Measurements from ENCODE around the gene CTAGE1. TPM values are rescaled to one million over a fixed set of nuclear protein-coding genes. Genes with fewer than 3 reads are reported as not detected.

The CTAGE1 gene
- total and polyA plus RNA-seq, 2 donors (not counting 3 experiments of a cell fraction or from before 2014, with no cell fraction given): not detected

DNA sequence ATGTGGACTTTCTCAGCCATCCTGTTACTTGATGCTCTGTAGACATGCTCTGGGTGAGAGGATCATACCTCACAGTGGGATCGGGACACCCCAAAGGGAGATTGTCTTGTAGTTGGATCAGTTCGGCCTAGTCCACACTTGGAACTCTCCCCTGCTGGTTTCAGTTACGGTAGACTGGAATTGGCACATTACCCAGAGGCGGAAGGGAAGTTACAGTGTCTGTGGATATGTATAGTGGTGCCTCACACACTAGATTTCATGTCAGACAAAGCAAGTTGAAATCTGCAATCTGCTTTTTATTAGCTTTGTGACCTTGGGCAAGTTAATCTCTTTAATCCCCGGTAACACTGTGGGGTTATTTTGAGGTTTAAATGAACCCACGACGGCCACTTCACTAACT, 16.2 kb upstream of the CTAGE1 start:
- H3K4me2 ChIP-seq (ENCODE audit: insufficient read depth, low read length): no peak overlapping the region
- no peak for FAIRE-seq
- dilution Hi-C loops (cut with MboI; ENCODE audit: extremely low pct_ligation_motif_present, low sequenced_read_pairs) (loop anchor here (25.0 kb wide), 1 partner anchor 247 kb away; no protein-coding TSS in a partner anchor), intact Hi-C loops (cut with micrococcal nuclease) (loop anchor here (5.0 kb wide), 1 partner anchor 37 kb away; no protein-coding TSS in a partner anchor)
- no peak overlapping the region for H3K27ac ChIP-seq (ENCODE audit: insufficient read depth, low read depth, low read length)
- H3K79me2 ChIP-seq (ENCODE audit: control insufficient read depth, insufficient read depth, low read length): no peaks in the 10 kb centered on the region
- H3K9ac ChIP-seq (replicated peaks; ENCODE audit: extremely low read depth, insufficient read depth, low read length): no peak overlapping the region
- H2AFZ ChIP-seq (ENCODE audit: low read depth, low read length): no peak overlapping the region
- no peak overlapping the region for H3K4me3 ChIP-seq (replicated peaks in 1 of 3; ENCODE audit: insufficient read depth in 1 of 3, low read depth in 1 of 3, low read length in 3 of 3)
- H3K36me3 ChIP-seq (ENCODE audit: control insufficient read depth in 2 of 2, extremely low read depth in 1 of 2, insufficient read depth in 2 of 2, low read length in 2 of 2): no peaks in the 10 kb centered on the region
- no peaks in the 10 kb centered on the region for H4K20me1 ChIP-seq (replicated peaks; ENCODE audit: control insufficient read depth, extremely low read depth, insufficient read depth, low read length)
- H3K9me1 ChIP-seq (replicated peaks; ENCODE audit: control insufficient read depth, extremely low read depth, insufficient read depth, low read length): no peaks in the 10 kb centered on the region
- TF ChIP-seq POLR2A (IDR thresholded peaks at IDR 0.05; ENCODE audit: low read depth, low read length): no peak
- no peak for TF ChIP-seq POLR2AphosphoS5 (IDR thresholded peaks at IDR 0.05; ENCODE audit: insufficient read depth, low read depth, low read length)
- no peak for TF ChIP-seq MYC (IDR thresholded peaks at IDR 0.05; ENCODE audit: low read depth, low read length)
- TF ChIP-seq EZH2 (IDR thresholded peaks at IDR 0.05; ENCODE audit: borderline replicate concordance, low read depth, low read length, severe bottlenecking): no peak
- TF ChIP-seq FOS (IDR thresholded peaks at IDR 0.05; ENCODE audit: borderline replicate concordance, insufficient read depth, low read length): no peak
- TF ChIP-seq, protein P1, sequence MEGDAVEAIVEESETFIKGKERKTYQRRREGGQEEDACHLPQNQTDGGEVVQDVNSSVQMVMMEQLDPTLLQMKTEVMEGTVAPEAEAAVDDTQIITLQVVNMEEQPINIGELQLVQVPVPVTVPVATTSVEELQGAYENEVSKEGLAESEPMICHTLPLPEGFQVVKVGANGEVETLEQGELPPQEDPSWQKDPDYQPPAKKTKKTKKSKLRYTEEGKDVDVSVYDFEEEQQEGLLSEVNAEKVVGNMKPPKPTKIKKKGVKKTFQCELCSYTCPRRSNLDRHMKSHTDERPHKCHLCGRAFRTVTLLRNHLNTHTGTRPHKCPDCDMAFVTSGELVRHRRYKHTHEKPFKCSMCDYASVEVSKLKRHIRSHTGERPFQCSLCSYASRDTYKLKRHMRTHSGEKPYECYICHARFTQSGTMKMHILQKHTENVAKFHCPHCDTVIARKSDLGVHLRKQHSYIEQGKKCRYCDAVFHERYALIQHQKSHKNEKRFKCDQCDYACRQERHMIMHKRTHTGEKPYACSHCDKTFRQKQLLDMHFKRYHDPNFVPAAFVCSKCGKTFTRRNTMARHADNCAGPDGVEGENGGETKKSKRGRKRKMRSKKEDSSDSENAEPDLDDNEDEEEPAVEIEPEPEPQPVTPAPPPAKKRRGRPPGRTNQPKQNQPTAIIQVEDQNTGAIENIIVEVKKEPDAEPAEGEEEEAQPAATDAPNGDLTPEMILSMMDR (IDR thresholded peaks at IDR 0.05; ENCODE audit: extremely low read depth in 1 of 2, insufficient read depth in 1 of 2, low read depth in 1 of 2, low read length in 2 of 2): no peak
- TF ChIP-seq, protein P2, sequence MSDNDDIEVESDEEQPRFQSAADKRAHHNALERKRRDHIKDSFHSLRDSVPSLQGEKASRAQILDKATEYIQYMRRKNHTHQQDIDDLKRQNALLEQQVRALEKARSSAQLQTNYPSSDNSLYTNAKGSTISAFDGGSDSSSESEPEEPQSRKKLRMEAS (IDR thresholded peaks at IDR 0.05; ENCODE audit: insufficient read depth, insufficient read length): no peak
- no peak for TF ChIP-seq JUN (IDR thresholded peaks at IDR 0.05; ENCODE audit: borderline replicate concordance, insufficient read depth, insufficient read length, low read depth)
- TF ChIP-seq GATA2 (IDR thresholded peaks at IDR 0.05; ENCODE audit: insufficient read depth, insufficient read length, low read depth, low read length): no peak
- BruUV-seq (replicated peaks): no TSS peak
- POLR2A ChIA-PET: no interaction called here
- H3K9me3 ChIP-seq (replicated peaks; ENCODE audit: control insufficient read depth, insufficient read depth, low read length): no peaks in the 10 kb centered on the region
- no peaks in the 10 kb centered on the region for H3K27me3 ChIP-seq (ENCODE audit: control insufficient read depth in 2 of 2, insufficient read depth in 2 of 2, low read length in 2 of 2)
- DNase-seq (ENCODE audit: low read depth, low spot score): no peak
- CTCF ChIA-PET: interaction anchor here (1.6 kb wide), 1 partner anchor 9 kb away, joined by 5 read pairs; no protein-coding TSS in a partner anchor
- H3K4me1 ChIP-seq (ENCODE audit: control insufficient read depth, extremely low read depth, insufficient read depth, low read length): peaks cover 25% of the 10 kb centered on the region

Data from endothelial cell of umbilical vein (primary cell).